Smooth muscle cell (in vitro differentiated cells): ENCODE measurements around the gene ZNF397. TPM values are rescaled to one million over a fixed set of nuclear protein-coding genes. Genes with fewer than 3 reads are reported as not detected.

ENCODE experiments used
- DNase-seq: peaks from one replicate; lab custom pipeline; 2025; ENCODE audit not compliant: unreplicated experiment; lab: John Stamatoyannopoulos, UW
- H2AFZ ChIP-seq: fragments of 200-600 bp; sonication (generic); 2 replicates; pipeline ENCODE4 v1.6.0; 2016; ENCODE audit warnings: antibody characterized with exemption, low read depth, mild to moderate bottlenecking
- H3F3A ChIP-seq: fragments of 200-600 bp; sonication (generic); 2 replicates; pipeline ENCODE4 v1.6.0; 2017; ENCODE audit warnings: antibody characterized with exemption, low read depth
- H3K27ac ChIP-seq: fragments of 200-600 bp; sonication (generic); 2 replicates; pipeline ENCODE4 v1.5.1; 2016; ENCODE audit warnings: low read depth, mild to moderate bottlenecking
- H3K27me3 ChIP-seq: fragments of 200-600 bp; sonication (generic); 2 replicates; pipeline ENCODE4 v1.6.1; 2016; ENCODE audit warnings: low read depth, mild to moderate bottlenecking
- H3K36me3 ChIP-seq: fragments of 200-600 bp; sonication (generic); 2 replicates; pipeline ENCODE4 v1.5.1; 2016; ENCODE audit warnings: low read depth
- H3K4me1 ChIP-seq: fragments of 200-600 bp; sonication (generic); 2 replicates; pipeline ENCODE4 v1.5.1; 2016; ENCODE audit warnings: low read depth
- H3K4me2 ChIP-seq: fragments of 200-600 bp; sonication (generic); 2 replicates; pipeline ENCODE4 v1.6.0; 2016; ENCODE audit warnings: mild to moderate bottlenecking
- H3K4me3 ChIP-seq: fragments of 200-600 bp; sonication (generic); 2 replicates; pipeline ENCODE4 v1.5.1; 2016; ENCODE audit warnings: mild to moderate bottlenecking
- H3K79me2 ChIP-seq: fragments of 200-600 bp; sonication (generic); 2 replicates; pipeline ENCODE4 v1.6.0; 2016; ENCODE audit warnings: low read depth, mild to moderate bottlenecking
- H3K9ac ChIP-seq: fragments of 200-600 bp; sonication (generic); 2 replicates; pipeline ENCODE4 v1.6.0; 2016; ENCODE audit warnings: low read depth
- H3K9me3 ChIP-seq: fragments of 200-600 bp; sonication (generic); replicated peaks from 2 replicates; pipeline ENCODE4 v1.5.1; 2016; ENCODE audit warnings: low read depth
- H4K20me1 ChIP-seq: fragments of 200-600 bp; sonication (generic); 2 replicates; pipeline ENCODE4 v1.6.0; 2016; ENCODE audit warnings: low read depth
- CTCF ChIP-seq: fragments of 200-600 bp; sonication (generic); IDR thresholded peaks from 2 replicates; pipeline ENCODE4 v1.5.1; 2017; ENCODE audit warnings: borderline replicate concordance, mild to moderate bottlenecking, antibody characterized with exemption; ENCODE audit not compliant: insufficient read depth, poor library complexity, severe bottlenecking
- WGBS: methylation state at CpG from one replicate; pipeline ENCODE4 v1.1.7; 2016; ENCODE audit warnings: low lambda C conversion rate; 5-methylcytosine and 5-hydroxymethylcytosine counted together
- polyA plus RNA-seq: library from polyadenylated mRNA; unstranded; fragments of >200 nt; fragmentation: Nextera tagmentation; extraction: Ambion mirVana; gene quantifications from 2 replicates; pipeline ENCODE4 v1.2.1, GENCODE V29; 2016
- total RNA-seq: library from RNA; depleted of rRNA; stranded (reverse); fragments of >200 nt; gene quantifications from 2 replicates; pipeline ENCODE4 v1.2.3, GENCODE V29; 2014

The ZNF397 gene
- total and polyA plus RNA-seq, 2 experiments from 2014 or later, result 5.3 to 11.8 TPM

GRCh38 chr18:35248429-35248828 lies 7.6 kb downstream of the ZNF397 start:
- no peak for DNase-seq
- Histone ChIP-seq H3F3A (no peaks in the 10 kb centered on the region), H3K9me3 (no peaks in the 10 kb centered on the region), H3K27ac (no peak overlapping the region), H3K4me1 (no peaks in the 10 kb centered on the region), H3K36me3 (peaks cover 34% of the 10 kb centered on the region), H3K4me2 (no peak overlapping the region), H4K20me1 (no peaks in the 10 kb centered on the region), H2AFZ (no peak overlapping the region), H3K27me3 (no peaks in the 10 kb centered on the region), H3K79me2 (peaks cover 1% of the 10 kb centered on the region), H3K9ac (no peak overlapping the region), H3K4me3 (no peak overlapping the region)
- 96% methylated on average over 6 of the region's 6 CpGs for WGBS
- no peak for TF ChIP-seq CTCF

DNA sequence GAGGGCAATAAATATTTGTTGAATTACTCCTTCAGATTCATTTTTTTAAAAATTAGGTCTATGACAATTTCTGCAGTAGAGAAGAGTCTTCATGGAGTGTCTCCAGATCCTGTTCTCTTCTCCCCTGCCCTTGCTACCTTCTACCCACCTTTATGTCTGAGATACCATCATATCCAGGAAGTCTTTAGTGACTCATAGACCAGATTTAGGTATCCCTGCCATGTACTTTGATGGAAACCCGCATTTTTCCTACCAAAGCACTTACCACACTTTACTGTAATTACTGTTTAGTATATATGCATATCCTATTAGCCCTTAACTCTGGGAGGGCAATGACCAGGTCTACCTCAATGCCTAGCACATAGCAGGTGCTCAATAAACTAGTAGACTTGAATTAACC lies 11.6 kb downstream of the ZNF397 start:
- H3K36me3 ChIP-seq, result peaks cover 22% of the 10 kb centered on the region
- H3K27ac ChIP-seq, result no peak overlapping the region
- no peak overlapping the region for H3K9ac ChIP-seq
- no peak for DNase-seq
- no peak for TF ChIP-seq CTCF
- H3K4me2 ChIP-seq, result no peak overlapping the region
- H3F3A ChIP-seq, result no peaks in the 10 kb centered on the region
- H3K4me1 ChIP-seq, result no peaks in the 10 kb centered on the region
- no peaks in the 10 kb centered on the region for H4K20me1 ChIP-seq
- no peak overlapping the region for H3K4me3 ChIP-seq
- no peak overlapping the region for H2AFZ ChIP-seq
- no peaks in the 10 kb centered on the region for H3K9me3 ChIP-seq
- no peaks in the 10 kb centered on the region for H3K79me2 ChIP-seq
- WGBS, result 96% methylated on average over 1 of the region's 1 CpG
- H3K27me3 ChIP-seq, result no peaks in the 10 kb centered on the region

DNA sequence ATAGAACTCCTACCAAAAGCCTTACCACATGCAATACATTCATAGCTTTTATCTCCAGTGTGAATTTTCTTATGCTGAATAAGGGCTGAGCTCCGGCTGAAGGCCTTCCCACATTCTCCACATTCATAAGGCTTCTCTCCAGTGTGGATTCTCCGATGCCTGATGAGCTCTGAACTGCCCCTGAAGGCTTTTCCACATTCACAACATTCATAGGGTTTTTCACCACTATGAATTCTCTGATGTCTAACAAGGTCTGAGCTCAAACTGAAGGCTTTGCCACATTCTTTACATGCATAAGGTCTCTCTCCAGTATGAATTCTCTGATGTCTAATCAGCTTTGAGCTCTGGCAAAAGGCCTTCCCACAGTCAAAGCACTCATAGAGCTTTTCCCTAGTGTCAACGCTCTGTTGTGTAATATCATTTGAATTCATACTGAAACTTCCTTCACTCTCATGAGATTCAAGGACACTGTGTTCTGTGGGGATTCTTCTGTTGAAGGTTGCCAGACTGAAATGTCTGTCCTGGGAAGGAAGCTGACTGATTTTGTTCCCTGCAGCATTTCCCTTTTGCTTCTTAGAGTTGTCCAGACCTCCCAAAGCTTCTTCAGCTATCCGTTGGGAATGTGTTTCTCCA lies 12.9 kb downstream of the ZNF397 start:
- H3K9me3 ChIP-seq, result no peaks in the 10 kb centered on the region
- no peak overlapping the region for H2AFZ ChIP-seq
- H3K4me1 ChIP-seq, result no peaks in the 10 kb centered on the region
- no peak for TF ChIP-seq CTCF
- no peak for DNase-seq
- no peak overlapping the region for H3K4me2 ChIP-seq
- no peaks in the 10 kb centered on the region for H3K27me3 ChIP-seq
- no peaks in the 10 kb centered on the region for H4K20me1 ChIP-seq
- H3K27ac ChIP-seq, result no peak overlapping the region
- no peak overlapping the region for H3K4me3 ChIP-seq
- no peak overlapping the region for H3K9ac ChIP-seq
- H3K79me2 ChIP-seq, result no peaks in the 10 kb centered on the region
- peaks cover 15% of the 10 kb centered on the region for H3K36me3 ChIP-seq
- WGBS, result 94% methylated on average over 4 of the region's 4 CpGs
- H3F3A ChIP-seq, result no peaks in the 10 kb centered on the region

GRCh38 chr18:35256947-35257346 lies 16.1 kb downstream of the ZNF397 start:
- Histone ChIP-seq H3K9me3 (no peaks in the 10 kb centered on the region), H3K4me1 (no peaks in the 10 kb centered on the region), H2AFZ (no peak overlapping the region), H3K4me3 (no peak overlapping the region), H3K4me2 (no peak overlapping the region), H3K9ac (no peak overlapping the region), H3K79me2 (no peaks in the 10 kb centered on the region), H3F3A (no peaks in the 10 kb centered on the region), H3K27me3 (no peaks in the 10 kb centered on the region), H4K20me1 (no peaks in the 10 kb centered on the region), H3K27ac (no peak overlapping the region), H3K36me3 (peaks cover 15% of the 10 kb centered on the region)
- 95% methylated on average over 3 of the region's 3 CpGs for WGBS
- DNase-seq, result no peak
- no peak for TF ChIP-seq CTCF
